ENCODE measurements around the gene ZAR1L. TPM values are rescaled to one million over a fixed set of nuclear protein-coding genes. Genes with fewer than 3 reads are reported as not detected.
"Not testable (repeated sequence)": the region's sequence is repeated elsewhere in the genome, so short reads cannot be mapped to it uniquely, and the experiment has no call there.

Gene ZAR1L, protein sequence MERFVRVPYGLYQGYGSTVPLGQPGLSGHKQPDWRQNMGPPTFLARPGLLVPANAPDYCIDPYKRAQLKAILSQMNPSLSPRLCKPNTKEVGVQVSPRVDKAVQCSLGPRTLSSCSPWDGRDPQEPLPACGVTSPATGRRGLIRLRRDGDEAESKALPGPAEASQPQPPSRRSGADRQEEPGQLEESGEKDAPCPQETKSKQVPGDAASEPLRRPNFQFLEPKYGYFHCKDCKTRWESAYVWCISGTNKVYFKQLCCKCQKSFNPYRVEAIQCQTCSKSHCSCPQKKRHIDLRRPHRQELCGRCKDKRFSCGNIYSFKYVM
- total RNA-seq (2014; rRNA removed) (not detected in 2 replicates), Bru-seq, nascent RNA (percentile 21 among the genes with signal in this experiment), BruChase-seq, experiment 1, labeled RNA remaining after a 6-hour chase (percentile 20 among the genes with signal in this experiment), BruChase-seq, experiment 2, labeled RNA remaining after a 2-hour chase (percentile 13 among the genes with signal in this experiment)
- long read RNA-seq: 0 reads

DNA sequence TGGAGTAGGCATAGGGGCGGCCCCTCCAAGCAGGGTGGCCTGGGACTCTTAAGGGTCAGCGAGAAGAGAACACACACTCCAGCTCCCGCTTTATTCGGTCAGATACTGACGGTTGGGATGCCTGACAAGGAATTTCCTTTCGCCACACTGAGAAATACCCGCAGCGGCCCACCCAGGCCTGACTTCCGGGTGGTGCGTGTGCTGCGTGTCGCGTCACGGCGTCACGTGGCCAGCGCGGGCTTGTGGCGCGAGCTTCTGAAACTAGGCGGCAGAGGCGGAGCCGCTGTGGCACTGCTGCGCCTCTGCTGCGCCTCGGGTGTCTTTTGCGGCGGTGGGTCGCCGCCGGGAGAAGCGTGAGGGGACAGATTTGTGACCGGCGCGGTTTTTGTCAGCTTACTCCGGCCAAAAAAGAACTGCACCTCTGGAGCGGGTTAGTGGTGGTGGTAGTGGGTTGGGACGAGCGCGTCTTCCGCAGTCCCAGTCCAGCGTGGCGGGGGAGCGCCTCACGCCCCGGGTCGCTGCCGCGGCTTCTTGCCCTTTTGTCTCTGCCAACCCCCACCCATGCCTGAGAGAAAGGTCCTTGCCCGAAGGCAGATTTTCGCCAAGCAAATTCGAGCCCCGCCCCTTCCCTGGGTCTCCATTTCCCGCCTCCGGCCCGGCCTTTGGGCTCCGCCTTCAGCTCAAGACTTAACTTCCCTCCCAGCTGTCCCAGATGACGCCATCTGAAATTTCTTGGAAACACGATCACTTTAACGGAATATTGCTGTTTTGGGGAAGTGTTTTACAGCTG, at the start of gene ZAR1L, which contains the start of gene BRCA2:
ZAR1L (minus strand) TSS at position 126 of the 790 bp plus-strand sequence. CDS start 3,438 bp downstream, outside the sequence.
BRCA2 (plus strand) TSS at position 271 of the 790 bp plus-strand sequence. CDS start 953 bp downstream, outside the sequence.
- Histone ChIP-seq H3K4me3 (ENCODE audit: low read length) (peak within 1 kb of the TSS; percentile 86), H3K27ac (ENCODE audit: low read length) (peak within 1 kb of the TSS; percentile 88), H3K4me1 (ENCODE audit: insufficient read depth, low read length) (peaks cover 22% of the 10 kb centered on the region), H3F3A (ENCODE audit: low read length, unreplicated experiment) (no peaks in the 10 kb centered on the region), H3K9me2 (replicated peaks; ENCODE audit: low read length) (no peaks in the 10 kb centered on the region), H2AFZ (ENCODE audit: low read length) (peak within 1 kb of the TSS; percentile 99), H3K79me2 (ENCODE audit: low read length) (peaks cover 12% of the 10 kb centered on the region), H3K9ac (ENCODE audit: low read length) (peak within 1 kb of the TSS; percentile 95), H3K4me2 (ENCODE audit: low read length) (peak within 1 kb of the TSS; percentile 98), H3K9me3 (ENCODE audit: low read length) (no peaks in the 10 kb centered on the region), H3K36me3 (ENCODE audit: low read depth, low read length) (no peaks in the 10 kb centered on the region; the same call in 1 of the 2 replicates), H3K27me3 (ENCODE audit: low read length) (no peaks in the 10 kb centered on the region), H4K20me1 (ENCODE audit: low read length) (no peaks in the 10 kb centered on the region)
- ChIA-PET CTCF (interaction anchor here (0.5 kb wide), 1 partner anchor 402 kb away, joined by 3 read pairs; no protein-coding TSS in a partner anchor), POLR2A (ENCODE audit: unreplicated experiment) (interaction anchor here (0.5 kb wide), 1 partner anchor 108 kb away, joined by 3 read pairs; no protein-coding TSS in a partner anchor)
- TSS peak; percentile 53 for BruUV-seq (replicated peaks)
- TF ChIP-seq EZH2 (IDR thresholded peaks at IDR 0.05; ENCODE audit: low read length, unreplicated experiment): no peak
- no peak for TF ChIP-seq CTCF (conservative IDR thresholded peaks at IDR 0.05; ENCODE audit: low read depth, low read length)
- no peak for TF ChIP-seq EZH2phosphoT487 (IDR thresholded peaks at IDR 0.05; ENCODE audit: borderline replicate concordance, low read length)
- ATAC-seq: peak; percentile 95
- peak; percentile 81 for DNase-seq
- intact Hi-C loops (cut with micrococcal nuclease): loop anchor here (5.0 to 10.0 kb wide), 2 partner anchors 109 to 222 kb away; partner anchors contain the start of genes N4BP2L1 and N4BP2L2

DNA sequence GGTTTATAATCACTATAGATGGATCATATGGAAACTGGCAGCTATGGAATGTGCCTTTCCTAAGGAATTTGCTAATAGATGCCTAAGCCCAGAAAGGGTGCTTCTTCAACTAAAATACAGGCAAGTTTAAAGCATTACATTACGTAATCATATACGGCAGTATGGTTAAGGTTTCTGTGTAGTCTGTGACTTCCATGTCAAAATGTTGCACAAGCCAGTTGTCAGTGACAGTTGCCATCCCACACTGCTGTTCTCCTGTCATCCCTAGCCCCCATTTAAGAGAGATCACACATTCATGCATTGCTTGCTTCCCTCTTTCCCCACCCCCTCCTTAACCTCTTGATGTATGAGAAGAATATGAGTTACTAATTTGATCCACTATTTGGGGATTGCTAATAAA, 47.4 kb upstream of the ZAR1L start:
- BruUV-seq (replicated peaks): no TSS peak
- no peak overlapping the region for H2AFZ ChIP-seq (ENCODE audit: low read length)
- H3K36me3 ChIP-seq (ENCODE audit: low read depth, low read length): no peaks in the 10 kb centered on the region
- no peak overlapping the region for H3K27ac ChIP-seq (ENCODE audit: low read length)
- H3K4me2 ChIP-seq (ENCODE audit: low read length): no peak overlapping the region
- intact Hi-C loops (cut with micrococcal nuclease): no loop called here
- H4K20me1 ChIP-seq (ENCODE audit: low read length): no peaks in the 10 kb centered on the region
- TF ChIP-seq EZH2 (IDR thresholded peaks at IDR 0.05; ENCODE audit: low read length, unreplicated experiment): no peak
- TF ChIP-seq EZH2phosphoT487 (IDR thresholded peaks at IDR 0.05; ENCODE audit: borderline replicate concordance, low read length): no peak
- no peak for TF ChIP-seq CTCF (conservative IDR thresholded peaks at IDR 0.05; ENCODE audit: low read depth, low read length)
- H3K4me1 ChIP-seq (ENCODE audit: insufficient read depth, low read length): no peaks in the 10 kb centered on the region
- DNase-seq (no peak), ATAC-seq (no peak)
- H3K4me3 ChIP-seq (ENCODE audit: low read length): no peak overlapping the region
- no peaks in the 10 kb centered on the region for H3K9me2 ChIP-seq (replicated peaks; ENCODE audit: low read length)
- no peaks in the 10 kb centered on the region for H3K9me3 ChIP-seq (ENCODE audit: low read length)
- ChIA-PET POLR2A (ENCODE audit: unreplicated experiment) (interaction anchor here (0.6 kb wide), 1 partner anchor 18 kb away, joined by 7 read pairs; no protein-coding TSS in a partner anchor), CTCF (no interaction called here)
- H3K79me2 ChIP-seq (ENCODE audit: low read length): no peaks in the 10 kb centered on the region
- no peak overlapping the region for H3K9ac ChIP-seq (ENCODE audit: low read length)
- no peaks in the 10 kb centered on the region for H3F3A ChIP-seq (ENCODE audit: low read length, unreplicated experiment)
- H3K27me3 ChIP-seq (ENCODE audit: low read length): no peaks in the 10 kb centered on the region

- H3K9me2 ChIP-seq (replicated peaks; ENCODE audit: low read length); POLR2A ChIA-PET (ENCODE audit: unreplicated experiment); H2AFZ ChIP-seq (ENCODE audit: low read length); H3K4me1 ChIP-seq (ENCODE audit: insufficient read depth, low read length); BruUV-seq (replicated peaks); H3K79me2 ChIP-seq (ENCODE audit: low read length); H3K9me3 ChIP-seq (ENCODE audit: low read length); CTCF ChIA-PET; H3K27me3 ChIP-seq (ENCODE audit: low read length); H3K4me3 ChIP-seq (ENCODE audit: low read length); ATAC-seq; H3F3A ChIP-seq (ENCODE audit: low read length, unreplicated experiment); H3K9ac ChIP-seq (ENCODE audit: low read length); H4K20me1 ChIP-seq (ENCODE audit: low read length); H3K4me2 ChIP-seq (ENCODE audit: low read length); intact Hi-C loops (cut with micrococcal nuclease); H3K27ac ChIP-seq (ENCODE audit: low read length); DNase-seq: not testable (repeated sequence)
- peaks cover 14% of the 10 kb centered on the region; the same call in 1 of the 2 replicates for H3K36me3 ChIP-seq (ENCODE audit: low read depth, low read length)
Measured at GRCh38 chr13:32355935-32356334, 40.8 kb upstream of the ZAR1L start.

All from PC-3 (cell line).